Glutamatergic neuron (in vitro differentiated cells): ENCODE data around the gene PRMT2. TPM values are rescaled to one million over a fixed set of nuclear protein-coding genes. Genes with fewer than 3 reads are reported as not detected.

Experiments
- DNase-seq: peaks from one replicate; pipeline ENCODE4 v3.0.0; 2022
- H3K27ac Mint-ChIP-seq: one replicate; pipeline ENCODE4 v1.8.0; 2020; ENCODE audit warnings: mild to moderate bottlenecking, mixed read lengths, inconsistent platforms; ENCODE audit not compliant: unreplicated experiment
- H3K27me3 Mint-ChIP-seq: one replicate; pipeline ENCODE4 v1.8.0; 2020; ENCODE audit warnings: mild to moderate bottlenecking, moderate library complexity, mixed read lengths, inconsistent platforms; ENCODE audit not compliant: unreplicated experiment
- H3K36me3 Mint-ChIP-seq: one replicate; pipeline ENCODE4 v1.8.0; 2020; ENCODE audit warnings: mild to moderate bottlenecking, mixed read lengths, inconsistent platforms; ENCODE audit not compliant: unreplicated experiment
- H3K4me1 Mint-ChIP-seq: one replicate; pipeline ENCODE4 v1.8.0; 2020; ENCODE audit warnings: mild to moderate bottlenecking, low read depth, mixed read lengths, inconsistent platforms; ENCODE audit not compliant: unreplicated experiment
- H3K4me3 Mint-ChIP-seq: one replicate; pipeline ENCODE4 v1.8.0; 2020; ENCODE audit warnings: mild to moderate bottlenecking, mixed read lengths, inconsistent platforms; ENCODE audit not compliant: unreplicated experiment
- H3K9me3 Mint-ChIP-seq: one replicate; pipeline ENCODE4 v1.8.0; 2020; ENCODE audit warnings: mild to moderate bottlenecking, moderate library complexity, mixed read lengths, inconsistent platforms; ENCODE audit not compliant: unreplicated experiment
- total RNA-seq: library from RNA; stranded (reverse); fragmentation: NEBNext Ultra II Directional; extraction: Animal tissue kit (Norgen Biotek cat#: 25700); gene quantifications from one replicate; pipeline ENCODE4 v1.2.1, GENCODE V29; 2021; ENCODE audit not compliant: unreplicated experiment
- TF ChIP-seq, protein P1 (sequence below): fragments of 200-600 bp; sonication (generic); IDR thresholded peaks from one replicate; pipeline ENCODE4 v1.5.0; 2021; ENCODE audit not compliant: partially characterized antibody, unreplicated experiment

The PRMT2 gene
- total RNA-seq, 1 donor from 2014 or later = 124 TPM

DNA sequence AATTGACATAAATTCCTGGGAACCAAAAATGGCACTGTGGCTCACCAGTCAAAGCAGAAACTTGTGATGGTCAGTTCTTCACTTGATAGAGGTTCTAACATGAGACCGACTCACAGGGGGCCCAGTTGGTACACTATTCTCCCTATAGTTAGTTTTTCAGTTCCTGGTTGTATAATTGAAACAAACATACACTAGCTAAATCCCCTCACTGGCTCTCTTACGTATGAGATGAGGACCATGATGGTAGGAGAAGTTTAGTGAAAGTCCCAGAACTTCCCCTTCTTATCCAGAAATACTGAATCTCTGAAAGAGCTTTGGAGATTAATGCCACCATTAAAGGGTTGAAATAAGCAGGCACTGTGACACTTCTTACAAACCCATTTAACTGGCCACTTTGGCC lies 27.8 kb upstream of the PRMT2 start:
- Mint-ChIP-seq H3K27ac (no peak overlapping the region), H3K4me3 (no peak overlapping the region), H3K27me3 (no peaks in the 10 kb centered on the region), H3K36me3 (peaks cover 8% of the 10 kb centered on the region), H3K9me3 (peaks cover 4% of the 10 kb centered on the region), H3K4me1 (peaks cover under 1% of the 10 kb centered on the region)
- TF ChIP-seq, protein P1, sequence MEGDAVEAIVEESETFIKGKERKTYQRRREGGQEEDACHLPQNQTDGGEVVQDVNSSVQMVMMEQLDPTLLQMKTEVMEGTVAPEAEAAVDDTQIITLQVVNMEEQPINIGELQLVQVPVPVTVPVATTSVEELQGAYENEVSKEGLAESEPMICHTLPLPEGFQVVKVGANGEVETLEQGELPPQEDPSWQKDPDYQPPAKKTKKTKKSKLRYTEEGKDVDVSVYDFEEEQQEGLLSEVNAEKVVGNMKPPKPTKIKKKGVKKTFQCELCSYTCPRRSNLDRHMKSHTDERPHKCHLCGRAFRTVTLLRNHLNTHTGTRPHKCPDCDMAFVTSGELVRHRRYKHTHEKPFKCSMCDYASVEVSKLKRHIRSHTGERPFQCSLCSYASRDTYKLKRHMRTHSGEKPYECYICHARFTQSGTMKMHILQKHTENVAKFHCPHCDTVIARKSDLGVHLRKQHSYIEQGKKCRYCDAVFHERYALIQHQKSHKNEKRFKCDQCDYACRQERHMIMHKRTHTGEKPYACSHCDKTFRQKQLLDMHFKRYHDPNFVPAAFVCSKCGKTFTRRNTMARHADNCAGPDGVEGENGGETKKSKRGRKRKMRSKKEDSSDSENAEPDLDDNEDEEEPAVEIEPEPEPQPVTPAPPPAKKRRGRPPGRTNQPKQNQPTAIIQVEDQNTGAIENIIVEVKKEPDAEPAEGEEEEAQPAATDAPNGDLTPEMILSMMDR = no peak
- no peak for DNase-seq

DNA sequence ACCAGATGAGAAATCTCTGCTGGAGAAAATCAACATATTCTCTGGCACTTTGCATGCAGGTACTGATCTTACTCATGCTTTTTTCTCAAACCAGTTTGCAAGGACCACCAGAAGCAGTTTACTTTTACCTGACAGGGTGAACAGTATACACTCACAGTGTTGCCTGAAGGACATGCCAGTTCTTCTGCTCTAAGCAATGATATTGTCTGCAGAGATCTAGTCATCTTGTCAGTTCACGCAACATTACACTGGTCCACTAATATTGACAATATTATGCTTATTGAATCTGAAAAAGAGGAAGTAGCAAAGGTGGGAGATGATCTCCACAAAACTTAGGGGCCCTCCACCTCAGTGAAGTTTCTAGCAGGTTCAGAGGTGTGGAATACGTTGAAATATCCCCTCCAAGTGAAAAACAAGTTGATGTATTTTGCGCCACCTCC lies 26.8 kb upstream of the PRMT2 start:
- Mint-ChIP-seq H3K4me3 (no peak overlapping the region), H3K27ac (no peak overlapping the region), H3K4me1 (no peaks in the 10 kb centered on the region), H3K36me3 (peaks cover 8% of the 10 kb centered on the region), H3K27me3 (peaks cover 2% of the 10 kb centered on the region), H3K9me3 (peaks cover 4% of the 10 kb centered on the region)
- DNase-seq = no peak
- TF ChIP-seq, protein P1 = no peak

DNA sequence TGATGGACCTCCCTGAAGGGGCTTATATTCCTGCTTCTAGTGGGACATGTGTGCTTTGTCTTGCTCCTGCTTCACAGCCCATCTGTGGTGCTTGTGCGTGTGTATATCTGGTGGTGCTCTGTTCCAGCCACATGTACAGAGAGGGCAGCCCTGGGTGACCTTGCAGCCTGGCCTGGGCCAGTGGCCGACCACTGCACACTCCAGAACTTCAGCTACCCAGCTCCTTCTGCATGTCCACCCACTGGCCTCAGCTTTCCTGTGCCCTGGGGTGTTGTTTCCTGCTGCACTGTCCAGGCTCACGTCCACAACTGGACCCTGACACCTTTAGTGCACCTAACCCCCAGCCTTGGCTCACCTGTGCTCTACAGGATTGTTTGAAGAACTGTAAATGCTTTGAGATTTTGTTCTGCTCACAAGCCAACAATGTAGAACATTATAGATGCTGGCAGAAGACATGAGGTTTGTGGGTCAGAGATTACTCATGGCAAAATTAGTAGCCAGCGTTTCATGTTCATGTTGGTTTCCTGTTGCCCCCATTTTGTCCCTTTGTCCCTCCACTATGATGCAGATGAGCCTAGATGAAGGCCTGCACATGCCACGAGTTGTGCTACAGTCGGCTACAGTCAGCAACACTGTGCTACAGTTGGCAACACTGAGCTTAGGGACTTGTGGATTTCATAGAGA lies 25.3 kb upstream of the PRMT2 start:
- H3K36me3 Mint-ChIP-seq = peaks cover 8% of the 10 kb centered on the region
- no peak for DNase-seq
- H3K27ac Mint-ChIP-seq = no peak overlapping the region
- no peak overlapping the region for H3K4me3 Mint-ChIP-seq
- H3K27me3 Mint-ChIP-seq = peaks cover 2% of the 10 kb centered on the region
- peaks cover 4% of the 10 kb centered on the region for H3K9me3 Mint-ChIP-seq
- TF ChIP-seq, protein P1 = no peak
- H3K4me1 Mint-ChIP-seq = no peaks in the 10 kb centered on the region

GRCh38 chr21:46613391-46613790 lies 22.1 kb upstream of the PRMT2 start:
- peaks cover 2% of the 10 kb centered on the region for H3K27me3 Mint-ChIP-seq
- DNase-seq = no peak
- H3K9me3 Mint-ChIP-seq = peaks cover 4% of the 10 kb centered on the region
- no peak overlapping the region for H3K4me3 Mint-ChIP-seq
- no peaks in the 10 kb centered on the region for H3K4me1 Mint-ChIP-seq
- H3K36me3 Mint-ChIP-seq = peaks cover 4% of the 10 kb centered on the region
- TF ChIP-seq, protein P1 = no peak
- no peak overlapping the region for H3K27ac Mint-ChIP-seq

- TF ChIP-seq, protein P1 = no peak
- no peak for DNase-seq
- peaks cover 2% of the 10 kb centered on the region for H3K27me3 Mint-ChIP-seq
- no peaks in the 10 kb centered on the region for H3K9me3 Mint-ChIP-seq
- H3K36me3 Mint-ChIP-seq = no peaks in the 10 kb centered on the region
- H3K4me3 Mint-ChIP-seq = no peak overlapping the region
- no peaks in the 10 kb centered on the region for H3K4me1 Mint-ChIP-seq
- H3K27ac Mint-ChIP-seq = no peak overlapping the region
Measured at GRCh38 chr21:46616050-46616449, 19.4 kb upstream of the PRMT2 start.
